HG03196 (cell line): ENCODE results near the gene OAS3.

Experiments used
- ATAC-seq: cut with Tn5 transposase; IDR thresholded peaks from one replicate; pipeline ENCODE4 v1.9.1; 2021; ENCODE audit not compliant: unreplicated experiment

The OAS3 gene

DNA sequence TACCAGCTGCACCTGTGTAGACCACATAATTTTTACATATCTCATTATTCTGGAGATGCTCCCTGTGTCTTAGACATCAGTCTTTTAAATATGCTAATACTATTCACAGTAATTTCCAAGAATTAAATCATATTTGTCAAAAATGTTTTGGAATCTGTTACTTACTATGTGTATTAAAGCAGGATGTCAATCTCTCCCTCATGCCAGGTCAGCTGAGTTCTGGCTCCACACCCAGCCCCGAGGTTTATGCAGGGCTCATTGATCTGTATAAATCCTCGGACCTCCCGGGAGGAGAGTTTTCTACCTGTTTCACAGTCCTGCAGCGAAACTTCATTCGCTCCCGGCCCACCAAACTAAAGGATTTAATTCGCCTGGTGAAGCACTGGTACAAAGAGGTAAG lies 67.9 kb downstream of the OAS3 start:
- no peak for ATAC-seq

GRCh38 chr12:113006641-113007040 lies 68.4 kb downstream of the OAS3 start:
- ATAC-seq = no peak

DNA sequence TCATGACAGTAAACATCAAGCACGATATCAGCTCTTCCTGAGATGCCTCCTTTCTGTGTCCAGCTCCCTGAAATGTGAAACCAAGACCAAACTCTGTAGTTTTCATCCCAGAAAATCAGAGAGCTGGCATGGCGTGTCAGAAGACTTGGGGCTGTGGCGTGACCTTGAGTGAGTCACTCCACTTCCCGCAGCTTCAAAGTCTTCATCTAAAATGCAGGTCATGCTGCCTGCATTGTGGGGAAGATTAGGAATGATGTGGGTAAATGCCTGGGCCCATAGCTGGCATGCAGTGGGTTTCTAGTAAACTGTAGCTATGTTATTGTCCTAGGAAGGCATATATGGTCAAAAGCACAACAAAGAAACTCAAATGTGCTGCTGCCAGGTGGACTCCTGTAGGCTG lies 68.9 kb downstream of the OAS3 start:
- ATAC-seq = no peak

- no peak for ATAC-seq
These were observed 72.4 kb downstream of the OAS3 start for GRCh38 chr12:113010701-113011100.

GRCh38 chr12:113014565-113014964 lies 76.3 kb downstream of the OAS3 start:
- no peak for ATAC-seq

DNA sequence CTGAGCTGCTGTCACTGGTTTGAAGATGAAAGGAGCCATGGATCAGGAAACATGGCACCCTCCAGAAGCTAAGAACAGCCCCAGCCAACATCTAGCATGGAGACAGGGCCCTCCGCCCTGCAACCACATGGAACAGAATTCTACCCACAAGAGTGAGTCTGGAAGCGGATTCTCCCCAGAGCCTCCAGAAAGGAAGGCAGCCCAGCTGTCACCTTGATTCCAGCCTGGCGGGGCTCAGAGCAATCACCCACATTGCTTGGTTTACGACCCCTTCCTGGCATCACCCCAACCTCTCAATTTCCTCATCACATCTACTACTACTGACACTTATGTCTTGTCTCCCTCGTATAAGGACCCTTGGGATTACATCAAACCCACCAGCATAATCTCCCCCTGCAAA lies 78.5 kb downstream of the OAS3 start:
- no peak for ATAC-seq

DNA sequence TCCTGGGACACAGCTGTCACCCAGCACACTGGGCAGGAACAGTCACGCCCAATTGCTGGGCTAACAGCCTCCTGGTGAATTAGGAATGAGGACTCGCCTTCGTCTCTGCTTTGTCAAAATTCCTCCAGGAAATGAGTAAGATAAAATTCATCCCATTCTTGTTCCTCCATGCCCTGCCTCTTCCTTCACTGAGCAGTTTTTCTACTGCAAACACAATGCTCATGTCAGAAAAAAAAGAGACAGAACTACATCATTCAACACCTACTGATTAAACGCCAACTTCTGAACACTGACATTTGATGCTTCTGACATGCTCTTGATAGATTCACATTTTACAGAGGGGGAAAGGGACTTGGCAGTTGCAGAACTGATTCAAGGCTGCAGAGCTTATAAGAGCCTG lies 80.8 kb downstream of the OAS3 start:
- ATAC-seq = no peak

- ATAC-seq = no peak
These were observed 83.2 kb downstream of the OAS3 start for GRCh38 chr12:113021500-113021899.
